ENCODE results near the gene NFIA.

Gene NFIA

GRCh38 chr1:61316493-61316892 is 234.1 kb downstream of the NFIA start:
- DNase-seq = no peak

- no peak for DNase-seq
Measured at GRCh38 chr1:61318319-61319125, 236.2 kb downstream of the NFIA start.

GRCh38 chr1:61320575-61320974 is 238.2 kb downstream of the NFIA start:
- DNase-seq = no peak

DNA sequence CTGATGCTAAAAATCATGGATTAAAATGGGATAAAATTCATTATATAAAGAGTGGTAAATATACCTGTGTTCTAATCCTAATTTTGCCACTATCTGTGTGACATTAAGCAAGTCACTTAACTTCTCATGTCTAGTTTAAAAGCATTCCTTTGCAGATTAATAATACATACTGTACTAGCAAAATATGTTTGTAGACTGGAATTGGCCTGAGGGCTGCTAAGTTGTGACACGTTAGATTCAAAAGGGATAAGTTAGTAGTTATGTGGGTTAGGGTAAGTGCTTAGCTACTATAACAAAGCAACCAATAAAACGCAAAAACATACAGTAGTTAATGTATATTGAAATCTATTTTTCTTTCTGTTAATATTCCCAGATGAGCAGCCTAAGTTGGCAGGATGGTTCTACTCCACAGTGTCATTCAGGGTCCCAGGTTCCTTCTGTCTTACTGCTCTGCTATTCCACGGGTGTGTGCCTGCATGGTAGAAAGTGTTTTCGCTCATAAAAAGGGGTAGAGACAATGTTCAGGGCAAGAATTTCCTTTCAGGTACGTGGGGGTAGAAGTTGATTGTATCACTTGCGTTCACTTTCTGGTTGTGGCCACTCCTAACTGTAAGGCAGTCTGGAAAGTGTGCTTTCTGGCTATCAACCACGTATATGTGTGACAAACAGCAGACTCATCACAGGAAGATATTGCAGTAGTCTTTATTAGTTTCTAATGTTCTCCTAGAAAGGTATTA is 239.8 kb downstream of the NFIA start:
- no peak for DNase-seq

DNA sequence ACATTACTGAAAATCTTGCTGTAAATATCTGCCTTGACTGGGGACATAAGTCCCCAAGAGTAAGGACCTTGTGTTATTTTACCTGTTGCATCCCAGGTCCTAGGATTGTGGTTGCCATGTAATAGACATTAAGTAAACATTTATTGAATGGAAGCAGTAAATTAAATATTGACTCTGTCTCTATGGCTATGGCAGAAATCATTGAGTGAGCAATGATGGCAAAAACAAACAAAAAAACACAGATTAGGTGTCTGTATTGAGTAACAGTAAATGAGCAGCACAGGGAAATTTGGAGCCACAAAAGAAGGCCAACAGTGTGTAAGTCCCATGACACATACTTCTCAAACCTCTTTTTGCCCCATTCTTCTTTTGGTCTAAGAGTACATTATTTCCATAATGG is 240.4 kb downstream of the NFIA start:
- no peak for DNase-seq

DNA sequence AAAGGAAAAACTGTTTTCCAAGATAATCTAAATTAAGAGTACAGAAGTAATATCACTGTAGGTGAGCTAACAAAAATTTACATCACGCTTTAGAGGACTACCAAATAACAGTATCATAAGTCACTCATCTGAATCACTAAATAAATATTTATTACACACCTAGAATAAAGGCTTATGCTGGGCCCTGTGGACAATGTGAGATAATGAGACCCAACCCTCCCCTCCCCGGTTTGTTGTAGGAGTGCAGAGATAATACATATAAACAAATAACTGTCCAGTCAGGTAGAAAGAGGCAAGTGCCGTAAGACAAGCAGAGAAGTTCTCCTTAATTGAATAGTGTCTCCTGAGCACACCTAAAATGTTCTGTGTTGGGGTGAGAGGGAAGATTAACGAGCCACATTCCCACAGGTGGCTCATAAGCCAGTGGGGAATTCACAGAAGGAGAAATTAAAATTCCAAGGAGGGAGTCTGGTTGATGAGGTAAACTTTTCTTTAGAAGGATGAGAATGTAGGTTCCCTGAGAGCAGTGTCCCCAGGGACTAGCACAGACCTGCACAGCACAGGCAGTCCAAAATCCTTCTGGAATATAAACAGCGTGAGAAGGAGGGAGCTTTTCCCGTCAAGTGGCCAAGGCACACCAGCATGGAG is 241.4 kb downstream of the NFIA start:
- no peak for DNase-seq

DNA sequence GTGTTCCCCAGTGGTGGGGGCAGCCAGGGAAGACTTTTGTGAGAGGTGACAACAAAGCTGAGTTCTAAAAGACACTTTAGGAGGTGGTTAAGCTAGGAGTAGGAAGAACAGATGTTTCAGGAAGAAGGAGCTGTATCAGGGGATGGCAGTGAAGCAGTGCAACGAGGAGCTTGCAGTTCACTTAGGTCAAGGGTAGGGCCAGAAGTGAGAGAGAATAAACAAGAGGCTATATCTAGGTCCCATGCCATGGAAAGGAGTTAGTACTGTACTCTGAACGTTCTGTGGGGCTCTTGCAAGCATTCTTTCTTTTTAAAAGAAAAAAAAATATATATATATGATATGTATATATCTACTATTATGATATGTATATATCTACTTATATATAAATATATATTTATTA is 244.4 kb downstream of the NFIA start:
- DNase-seq = no peak

DNA sequence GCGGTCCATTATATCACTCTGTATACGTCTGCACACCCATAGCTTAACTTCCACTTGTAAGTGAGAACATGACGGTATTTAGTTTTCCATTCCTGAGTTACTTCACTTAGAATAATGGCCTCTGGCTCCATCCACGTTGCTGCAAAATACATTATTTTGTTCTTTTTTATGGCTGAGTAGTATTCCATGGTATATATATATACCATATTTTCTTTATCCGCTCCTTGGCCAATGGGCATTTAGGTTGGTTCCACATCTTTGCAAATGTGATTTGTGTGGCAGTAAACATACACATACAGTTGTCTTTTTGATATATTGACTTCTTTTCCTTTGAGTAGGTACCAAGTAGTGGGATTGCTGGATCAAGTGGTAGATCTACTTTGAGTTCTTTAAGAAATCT is 245.1 kb downstream of the NFIA start:
- no peak for DNase-seq

DNA sequence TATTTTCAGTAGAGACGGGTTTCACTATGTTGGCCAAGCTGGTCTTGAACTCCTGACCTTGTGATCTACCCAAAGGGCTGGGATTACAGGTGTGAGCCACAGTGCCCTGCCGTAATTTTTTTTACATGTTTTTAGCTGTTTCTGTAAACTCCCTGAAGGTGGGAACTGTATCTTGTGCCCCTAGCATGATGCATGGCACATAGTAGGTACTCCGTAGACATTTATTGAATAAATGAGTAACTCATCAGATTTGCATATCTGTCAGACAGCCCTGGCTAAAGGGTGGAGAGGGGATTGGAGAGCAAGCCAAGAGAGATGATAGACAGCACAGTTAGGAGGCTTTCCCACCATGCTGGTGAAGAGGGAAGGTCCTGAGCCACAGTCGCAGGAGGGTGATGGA is 247.2 kb downstream of the NFIA start:
- DNase-seq = no peak

GRCh38 chr1:61330018-61330417 is 247.7 kb downstream of the NFIA start:
- no peak for DNase-seq

- no peak for DNase-seq
Measured at GRCh38 chr1:61330571-61330970, 248.2 kb downstream of the NFIA start.

GRCh38 chr1:61332196-61332753 is 249.9 kb downstream of the NFIA start:
- no peak for DNase-seq

GRCh38 chr1:61332796-61333195 is 250.4 kb downstream of the NFIA start:
- DNase-seq = no peak

- no peak for DNase-seq
Measured at GRCh38 chr1:61334718-61335589, 252.6 kb downstream of the NFIA start.

GRCh38 chr1:61337037-61337436 is 254.7 kb downstream of the NFIA start:
- DNase-seq = no peak

- no peak for DNase-seq
Measured at GRCh38 chr1:61337441-61337951, 255.1 kb downstream of the NFIA start.

GRCh38 chr1:61337981-61338848 is 255.9 kb downstream of the NFIA start:
- DNase-seq = no peak

GRCh38 chr1:61338899-61339298 is 256.5 kb downstream of the NFIA start:
- no peak for DNase-seq

- DNase-seq = no peak
Measured at GRCh38 chr1:61341426-61341825, 259.1 kb downstream of the NFIA start.

- no peak for DNase-seq
Measured at GRCh38 chr1:61343734-61344420, 261.5 kb downstream of the NFIA start.

DNA sequence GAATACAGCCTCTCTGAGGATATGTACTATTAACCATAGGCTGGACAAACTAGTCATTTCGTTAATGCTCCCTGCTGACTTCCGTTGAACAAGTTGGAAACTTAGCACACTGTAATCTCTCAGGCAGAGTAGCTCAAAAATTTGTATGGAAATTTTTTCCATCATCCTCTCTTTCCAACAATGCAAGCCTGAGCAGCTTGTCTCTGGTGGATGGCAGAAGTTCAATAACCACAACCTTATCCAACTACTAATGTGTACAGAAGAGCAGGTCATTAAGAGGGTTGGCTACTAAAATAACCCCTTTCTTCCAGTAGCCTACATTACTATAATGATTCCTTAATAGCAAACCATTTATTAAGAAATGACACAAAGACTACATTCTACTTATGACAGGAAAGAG is 262.3 kb downstream of the NFIA start:
- DNase-seq = no peak
